Endothelial cell of umbilical vein (primary cell): ENCODE data around the gene CPVL. TPM values are rescaled to one million over a fixed set of nuclear protein-coding genes. Genes with fewer than 3 reads are reported as not detected.

Experiments used
- BruUV-seq: library from RNA; stranded (reverse); fragments of 400-500 nt; replicated peaks from 2 replicates; lab custom pipeline; 2021; lab: Mats Ljungman, UMichigan
- CTCF ChIA-PET: fragments of 300-600, 350-600 bp; sonication (Branson Sonifier 250); formaldehyde crosslinking; loops from one replicate; lab custom pipeline; 2021; ENCODE audit warnings: antibody characterized with exemption, inconsistent platforms; lab: Charles Lee
- POLR2A ChIA-PET: fragments of 300-600, 350-600 bp; sonication (Branson Sonifier 250); formaldehyde crosslinking; loops from one replicate; lab custom pipeline; 2021; ENCODE audit warnings: antibody characterized with exemption, inconsistent platforms; lab: Charles Lee
- DNase-seq: peaks from one replicate; pipeline ENCODE4 v3.0.0-alpha.2; 2011; ENCODE audit warnings: low read depth, low spot score
- FAIRE-seq: peaks from 2 replicates; lab custom pipeline; 2011; peaks lifted over from hg19 to GRCh38; lab: Jason Lieb, UNC
- H2AFZ ChIP-seq: 2 replicates; pipeline ENCODE4 v1.6.0; 2012; ENCODE audit warnings: low read depth, low read length, control low read depth, inconsistent platforms
- H3K27ac ChIP-seq: 2 replicates; pipeline ENCODE4 v1.5.1; 2011; ENCODE audit warnings: low read depth, mild to moderate bottlenecking, control low read depth, low read length, moderate library complexity; ENCODE audit not compliant: insufficient read depth
- H3K27me3 ChIP-seq, 2 experiments: 2 replicates each; pipeline versions ENCODE4 v1.6.0 to v1.6.1; 2011; ENCODE audit warnings: low read length in 2 of 2, mixed read lengths in 1 of 2; ENCODE audit not compliant: control insufficient read depth in 2 of 2, insufficient read depth in 2 of 2
- H3K36me3 ChIP-seq, 2 experiments: 2 replicates in 1 of 2; 3 replicates in 1 of 2; pipeline ENCODE4 v1.5.1; 2011; ENCODE audit warnings: low read length in 2 of 2, mild to moderate bottlenecking in 1 of 2, moderate library complexity in 1 of 2; ENCODE audit not compliant: control insufficient read depth in 2 of 2, insufficient read depth in 2 of 2; ENCODE audit errors: extremely low read depth in 1 of 2
- H3K4me1 ChIP-seq: 3 replicates; pipeline ENCODE4 v1.5.1; 2011; ENCODE audit warnings: mild to moderate bottlenecking, low read length; ENCODE audit not compliant: control insufficient read depth, insufficient read depth; ENCODE audit errors: extremely low read depth
- H3K4me2 ChIP-seq: 2 replicates; pipeline ENCODE4 v1.6.1; 2011; ENCODE audit warnings: low read length, control low read depth, mixed read lengths; ENCODE audit not compliant: insufficient read depth
- H3K4me3 ChIP-seq, 3 experiments: fragments of 200-600 bp in 1 of 3; sonication (generic), shearing (Covaris generic) in 1 of 3; replicated peaks in 1 of 3; 2 replicates each; pipeline ENCODE4 v1.5.1; 2011 to 2016; ENCODE audit warnings: control low read depth in 3 of 3, low read length in 3 of 3, mild to moderate bottlenecking in 2 of 3, inconsistent platforms in 1 of 3, low read depth in 1 of 3, moderate library complexity in 1 of 3; ENCODE audit not compliant: insufficient read depth in 1 of 3
- H3K79me2 ChIP-seq: 2 replicates; pipeline ENCODE4 v1.6.0; 2012; ENCODE audit warnings: low read length, inconsistent platforms; ENCODE audit not compliant: control insufficient read depth, insufficient read depth
- H3K9ac ChIP-seq: replicated peaks from 2 replicates; pipeline ENCODE3; 2011; ENCODE audit warnings: low read length, control low read depth; ENCODE audit not compliant: insufficient read depth; ENCODE audit errors: extremely low read depth
- H3K9me1 ChIP-seq: replicated peaks from 3 replicates; pipeline ENCODE4 v1.6.0; 2011; ENCODE audit warnings: mild to moderate bottlenecking, low read length; ENCODE audit not compliant: control insufficient read depth, insufficient read depth; ENCODE audit errors: extremely low read depth
- H3K9me3 ChIP-seq: replicated peaks from 2 replicates; pipeline ENCODE4 v1.5.1; 2012; ENCODE audit warnings: low read length, inconsistent platforms; ENCODE audit not compliant: control insufficient read depth, insufficient read depth
- H4K20me1 ChIP-seq: replicated peaks from 2 replicates; pipeline ENCODE3; 2011; ENCODE audit warnings: mild to moderate bottlenecking, low read length; ENCODE audit not compliant: control insufficient read depth, insufficient read depth; ENCODE audit errors: extremely low read depth
- CTCF ChIP-seq, 2 donors: IDR thresholded peaks; 1 replicate in 1 of 2; 2 replicates in 1 of 2; pipeline ENCODE4 v1.5.1; 2011; ENCODE audit warnings: low read length in 2 of 2, mild to moderate bottlenecking in 2 of 2, moderate library complexity in 2 of 2, control low read depth in 1 of 2, inconsistent platforms in 1 of 2, low read depth in 1 of 2; ENCODE audit not compliant: insufficient read depth in 1 of 2; ENCODE audit errors: extremely low read depth in 1 of 2
- EZH2 ChIP-seq: IDR thresholded peaks from 2 replicates; pipeline ENCODE4 v1.6.1; 2012; ENCODE audit warnings: borderline replicate concordance, low read depth, mild to moderate bottlenecking, moderate library complexity, low read length, inconsistent platforms; ENCODE audit not compliant: severe bottlenecking
- FOS ChIP-seq: IDR thresholded peaks from 2 replicates; pipeline ENCODE4 v1.6.1; 2011; ENCODE audit warnings: mild to moderate bottlenecking, low read length, moderate library complexity, borderline replicate concordance; ENCODE audit not compliant: insufficient read depth
- MYC ChIP-seq: IDR thresholded peaks from one replicate; pipeline ENCODE4 v1.6.1; 2011; ENCODE audit warnings: mild to moderate bottlenecking, low read depth, low read length
- POLR2A ChIP-seq: IDR thresholded peaks from 2 replicates; pipeline ENCODE4 v1.6.1; 2012; ENCODE audit warnings: low read depth, mild to moderate bottlenecking, control low read depth, low read length
- POLR2AphosphoS5 ChIP-seq: IDR thresholded peaks from 2 replicates; pipeline ENCODE4 v1.6.1; 2012; ENCODE audit warnings: low read depth, mild to moderate bottlenecking, control low read depth, low read length, moderate library complexity; ENCODE audit not compliant: insufficient read depth
- dilution Hi-C: fragments of 300-500 bp; cut with MboI; formaldehyde crosslinking; loops from one replicate; pipeline ENCODE4 v1.15.0; 2019; ENCODE audit warnings: low sequenced_read_pairs; ENCODE audit not compliant: extremely low pct_ligation_motif_present
- intact Hi-C: fragments of 100-400 bp; cut with micrococcal nuclease; formaldehyde crosslinking; loops from one replicate; pipeline ENCODE4 v1.10.0; 2022
- polyA plus RNA-seq, 4 experiments: library from polyadenylated mRNA; depleted of rRNA in 3 of 4; stranded (reverse) in 3 of 4; unstranded in 1 of 4; fragments of >200 nt; gene quantifications; 2 replicates each; pipeline versions ENCODE4 v1.2.1 to v1.2.3, GENCODE V29; 2011 to 2012; ENCODE audit warnings: missing spikeins in 1 of 4
- total RNA-seq: library from RNA; stranded (reverse); gene quantifications from 2 replicates; pipeline ENCODE4 v1.2.3, GENCODE V29; 2021

Gene CPVL
- total and polyA plus RNA-seq, 2 donors (not counting 3 experiments of a cell fraction or from before 2014, with no cell fraction given) = 0.14 TPM; not detected in 1

GRCh38 chr7:28981161-28981465, 165.2 kb downstream of the CPVL start:
- Histone ChIP-seq H3K79me2 (no peaks in the 10 kb centered on the region), H3K9me3 (no peaks in the 10 kb centered on the region), H3K4me2 (no peak overlapping the region), H3K9me1 (no peaks in the 10 kb centered on the region), H3K27me3 (peaks cover 2% of the 10 kb centered on the region in 2 experiments), H3K4me3 (no peak overlapping the region), H3K36me3 (no peaks in the 10 kb centered on the region), H4K20me1 (no peaks in the 10 kb centered on the region), H2AFZ (no peak overlapping the region), H3K4me1 (no peaks in the 10 kb centered on the region), H3K27ac (no peak overlapping the region), H3K9ac (no peak overlapping the region)
- ChIA-PET POLR2A (no interaction called here), CTCF (interaction anchor here (1.1 to 4.2 kb wide), 7 partner anchors 12 to 126 kb away, joined by 3 to 17 read pairs (median 4); partner anchors contain the start of gene TRIL)
- intact Hi-C loops (no loop called here), dilution Hi-C loops (no loop called here)
- BruUV-seq = no TSS peak
- DNase-seq (no peak), FAIRE-seq (no peak)
- TF ChIP-seq MYC (no peak), CTCF (IDR thresholded peaks at IDR 0.05; ENCODE audit: extremely low read depth in 1 of 2, insufficient read depth in 1 of 2, low read depth in 1 of 2, low read length in 2 of 2) (no peak), FOS (no peak), POLR2AphosphoS5 (no peak), EZH2 (no peak), POLR2A (no peak)
